ENCODE results near the gene PHACTR2. TPM values are rescaled to one million over a fixed set of nuclear protein-coding genes. Genes with fewer than 3 reads are reported as not detected.
"Not testable (repeated sequence)": the region's sequence is repeated elsewhere in the genome, so short reads cannot be mapped to it uniquely, and the experiment has no call there.

PHACTR2 gene
- total RNA-seq, 1 experiment from 2014 or later: 14.6 TPM

- DNase-seq (ENCODE audit: low read depth): no peak
Measured at GRCh38 chr6:143859891-143860660, 182.3 kb downstream of the PHACTR2 start.

DNA sequence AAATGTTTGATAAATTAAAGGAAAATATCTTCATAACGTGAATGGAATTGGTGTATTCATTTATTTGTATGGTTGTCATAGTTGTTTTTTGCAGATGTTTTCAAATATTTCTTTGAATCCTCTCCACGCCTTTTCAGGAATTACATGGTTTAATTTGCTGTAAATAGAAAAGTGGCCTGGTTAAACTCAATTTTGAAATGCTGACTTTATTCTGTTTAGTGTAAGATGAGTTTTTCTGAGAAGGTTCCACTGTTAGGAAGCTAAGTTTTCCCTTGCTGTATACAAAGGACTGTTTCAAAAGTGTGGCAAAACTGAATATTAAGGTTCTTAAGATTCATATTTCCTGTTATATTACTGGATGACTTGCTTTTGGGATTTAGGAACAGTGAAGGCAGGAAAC lies 186.0 kb downstream of the PHACTR2 start:
- DNase-seq (ENCODE audit: low read depth): no peak

- no peak for DNase-seq (ENCODE audit: low read depth)
Measured at GRCh38 chr6:143864234-143864633, 186.5 kb downstream of the PHACTR2 start, which contains the start of gene ZC2HC1B. TSS of gene ZC2HC1B (plus strand) at chr6:143864474. CDS start at chr6:143864540, 66 bp downstream.

GRCh38 chr6:143867236-143867635 lies 189.5 kb downstream of the PHACTR2 start:
- DNase-seq (ENCODE audit: low read depth): no peak

DNA sequence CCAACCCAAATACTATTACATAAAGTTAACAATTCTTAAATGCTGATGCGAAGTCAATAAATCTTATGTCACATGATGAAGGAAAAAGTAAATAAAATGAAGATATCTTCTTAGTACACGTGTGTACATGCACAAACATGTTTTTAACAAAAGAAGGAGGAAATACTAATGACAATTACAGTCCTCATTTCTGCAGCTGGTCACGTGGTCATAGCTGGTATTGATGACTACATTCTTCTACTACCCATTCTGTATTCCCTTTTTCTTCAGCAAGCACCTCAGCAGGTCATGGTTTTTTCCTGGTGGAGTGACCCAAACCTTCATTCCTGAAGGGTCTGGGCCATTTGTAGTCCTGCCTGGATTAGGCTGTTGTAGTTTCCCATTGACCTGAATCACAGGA lies 191.0 kb downstream of the PHACTR2 start:
- not testable (repeated sequence) for DNase-seq (ENCODE audit: low read depth)

- not testable (repeated sequence) for DNase-seq (ENCODE audit: low read depth)
Measured at GRCh38 chr6:143871202-143871730, 193.5 kb downstream of the PHACTR2 start.

DNA sequence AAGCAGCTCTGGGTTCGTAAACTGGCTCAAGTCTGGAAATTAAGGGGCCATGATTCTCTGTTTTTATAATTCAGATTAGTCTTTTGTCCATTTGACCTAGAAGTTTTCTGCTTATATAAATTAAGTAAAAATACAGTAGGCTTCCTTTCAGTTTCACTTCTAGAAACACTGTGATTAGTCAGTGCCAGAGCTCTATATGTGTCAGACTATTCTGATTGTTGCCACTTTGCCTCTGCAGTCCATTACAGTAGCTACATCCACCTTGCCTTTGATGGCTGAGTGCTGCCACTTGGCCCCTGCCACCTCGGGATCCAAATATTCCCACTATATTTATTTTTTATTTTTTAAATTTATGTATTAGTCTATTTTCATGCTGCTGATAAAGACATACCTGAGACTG lies 194.4 kb downstream of the PHACTR2 start:
- peak; percentile 28 for DNase-seq (ENCODE audit: low read depth)

DNA sequence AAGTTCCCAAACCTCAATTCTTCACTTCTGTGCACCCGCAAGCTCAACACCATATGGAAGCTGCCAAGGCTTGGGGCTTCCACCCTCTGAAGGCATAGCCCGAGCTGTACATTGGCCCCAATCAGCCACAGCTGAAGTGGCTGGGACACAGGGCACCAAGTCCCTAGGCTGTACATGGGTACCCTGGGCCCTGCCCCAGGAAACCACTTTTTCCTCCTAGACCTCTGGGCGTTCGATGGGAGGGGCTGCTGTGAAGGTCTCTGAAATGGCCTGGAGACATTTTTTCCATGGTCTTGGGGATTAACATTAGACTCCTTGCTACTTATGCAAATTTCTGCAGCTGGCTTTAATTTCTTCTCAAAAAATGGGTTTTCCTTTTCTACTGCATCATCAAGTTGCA lies 195.8 kb downstream of the PHACTR2 start:
- DNase-seq (ENCODE audit: low read depth): not testable (repeated sequence)

- DNase-seq (ENCODE audit: low read depth): not testable (repeated sequence)
Measured at GRCh38 chr6:143874503-143874902, 196.7 kb downstream of the PHACTR2 start.

- DNase-seq (ENCODE audit: low read depth): no peak
Measured at GRCh38 chr6:143877584-143878271, 200.0 kb downstream of the PHACTR2 start.

GRCh38 chr6:143878272-143878760 lies 200.6 kb downstream of the PHACTR2 start:
- DNase-seq (ENCODE audit: low read depth): peak; percentile 23

- no peak for DNase-seq (ENCODE audit: low read depth)
Measured at GRCh38 chr6:143880412-143880811, 202.6 kb downstream of the PHACTR2 start.

Other genes starting within 250 kb of the PHACTR2 start
- gene ADAT2, start 227.3 kb upstream of the PHACTR2 start, total RNA-seq (2014; rRNA removed; shearing (Covaris generic)): 5.4 and 10.6 TPM in 2 replicates
- gene PEX3, start 227.2 kb upstream of the PHACTR2 start, total RNA-seq (2014; rRNA removed; shearing (Covaris generic)): 25.2 and 26.7 TPM in 2 replicates
- 49.3 and 50.1 TPM in 2 replicates for gene FUCA2, start 166.2 kb upstream of the PHACTR2 start, total RNA-seq (2014; rRNA removed; shearing (Covaris generic))
- gene LTV1, start 165.4 kb downstream of the PHACTR2 start, total RNA-seq (2014; rRNA removed; shearing (Covaris generic)): 85.2 and 102 TPM in 2 replicates
- gene ZC2HC1B, start 186.5 kb downstream of the PHACTR2 start, total RNA-seq (2014; rRNA removed; shearing (Covaris generic)): not detected in 2 replicates

Measured in Daoy (cell line).